Measurements from ENCODE around the gene COPB1. TPM values are rescaled to one million over a fixed set of nuclear protein-coding genes. Genes with fewer than 3 reads are reported as not detected.

The COPB1 gene
- total and polyA plus RNA-seq, 2 of the 8 experiments (the other 6 are each of a cell fraction or from before 2014, with no cell fraction given), result 28.7 to 72.1 TPM

DNA sequence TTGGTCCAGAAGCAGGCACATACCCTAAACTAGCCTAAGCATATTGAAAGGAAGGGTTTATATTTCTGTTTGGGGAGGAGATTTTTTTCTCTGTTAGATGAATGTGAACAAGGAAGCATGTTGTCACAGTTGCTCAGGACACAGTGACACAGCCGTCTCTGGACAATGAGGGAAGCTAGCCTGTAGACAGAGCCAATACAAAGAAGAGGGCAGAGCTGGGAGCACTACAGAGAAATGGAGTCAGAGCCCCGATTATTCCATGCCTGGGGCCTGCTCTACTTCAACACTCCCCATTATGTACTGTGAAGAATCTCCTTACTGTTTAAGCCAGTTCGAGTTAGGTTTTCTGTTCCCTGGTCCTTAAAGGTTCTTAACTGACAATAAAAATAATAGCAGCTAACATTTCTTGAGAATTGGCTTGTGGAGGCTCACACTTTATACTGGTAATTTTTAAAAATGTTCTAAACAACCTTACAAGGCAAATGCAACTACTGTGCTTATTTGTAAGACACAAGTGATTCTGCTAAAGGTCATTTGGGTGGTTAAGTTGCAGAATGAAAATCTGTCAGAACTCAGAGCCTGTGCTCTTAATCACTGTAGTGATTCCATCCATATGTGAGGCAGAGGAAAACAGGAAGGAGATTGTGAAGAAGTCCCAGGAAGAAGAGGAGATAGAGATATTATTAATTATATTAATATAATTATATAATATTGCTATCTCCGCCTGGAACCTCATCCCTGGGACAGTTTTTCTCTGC, 81.8 kb downstream of the COPB1 start (continued):
- TF ChIP-seq USF2 (IDR thresholded peaks at IDR 0.05; ENCODE audit: low read length) (no peak), EZH2 (IDR thresholded peaks at IDR 0.05; ENCODE audit: low read depth, low read length, severe bottlenecking) (no peak), KDM4A (IDR thresholded peaks at IDR 0.05; ENCODE audit: low read depth, low read length, severe bottlenecking) (no peak), TCF12 (IDR thresholded peaks at IDR 0.05; ENCODE audit: low read depth, low read length) (no peak), NANOG (IDR thresholded peaks at IDR 0.05; ENCODE audit: insufficient read depth, low read depth, low read length, poor library complexity, severe bottlenecking) (no peak), CEBPB (IDR thresholded peaks at IDR 0.05; ENCODE audit: low read depth, low read length) (no peak), RBBP5 (IDR thresholded peaks at IDR 0.05; ENCODE audit: borderline replicate concordance, low read depth, low read length) (no peak), JUND (IDR thresholded peaks at IDR 0.05; ENCODE audit: low read length) (no peak)

Measured in H1 (cell line).